Measurements from ENCODE around the gene HPF1. TPM values are rescaled to one million over a fixed set of nuclear protein-coding genes. Genes with fewer than 3 reads are reported as not detected.
"Not testable (repeated sequence)": the region's sequence is repeated elsewhere in the genome, so short reads cannot be mapped to it uniquely, and the experiment has no call there.

The HPF1 gene
- total RNA-seq, 4 donors from 2014 or later = 14.1 to 139 (median 35.1) TPM

DNA sequence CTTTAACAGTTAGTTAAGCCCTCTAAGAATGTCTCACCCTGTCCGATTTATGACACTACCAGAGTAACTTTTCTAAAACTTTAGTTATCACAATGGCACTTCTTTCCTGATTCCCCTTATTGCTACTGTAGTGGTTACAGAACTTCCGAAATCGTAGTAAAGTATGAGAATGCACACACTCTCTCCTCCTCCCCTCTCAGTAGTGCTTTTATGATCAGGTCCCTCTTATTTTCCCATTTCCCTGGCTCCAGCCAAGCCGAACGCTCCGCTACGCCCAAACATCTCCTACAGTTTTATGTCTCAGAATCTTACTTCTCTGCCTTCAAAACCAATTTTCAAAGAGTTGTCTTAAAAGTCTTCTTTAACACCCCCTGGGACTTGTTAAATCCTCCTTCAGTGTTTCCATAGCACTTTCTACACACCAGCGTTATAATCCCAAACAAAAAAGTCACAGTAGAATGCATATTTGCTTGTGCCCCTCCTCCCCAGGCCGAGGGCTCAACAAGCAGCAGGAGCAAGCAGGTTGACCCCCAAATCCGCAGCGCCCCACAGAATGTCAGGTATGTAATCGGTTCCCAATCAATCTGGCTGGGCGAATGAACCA, 671 bp downstream of the HPF1 start:
- no peaks in the 10 kb centered on the region for H3K9me3 ChIP-seq
- in situ Hi-C loops (cut with MboI; ENCODE audit: low pct_ligation_motif_present in 1 of 4, low pct_unique_long_range_greater_than_20kb in 1 of 4, low sequenced_read_pairs in 3 of 4) = loop anchor here (10.0 to 25.0 kb wide), 3 partner anchors 132 to 145 kb away; partner anchors contain the start of genes CLCN3 (in 3 of the 4) and NEK1 (in 3 of the 4)
- peaks cover 9 to 17% (median 14%) of the 10 kb centered on the region in 4 donors for H3K4me1 ChIP-seq
- 0 to 3% methylated on average over 7 to 13 of the region's 13 CpGs for WGBS, 2 donors (ENCODE audit: low coverage in 1 of 2)
- intact Hi-C loops (cut with DNase I; ENCODE audit: low total_unique reads) = loop anchor here (10.0 kb wide), 1 partner anchor 142 kb away; the partner anchor contains the start of gene NEK1
- TF ChIP-seq, protein P1, sequence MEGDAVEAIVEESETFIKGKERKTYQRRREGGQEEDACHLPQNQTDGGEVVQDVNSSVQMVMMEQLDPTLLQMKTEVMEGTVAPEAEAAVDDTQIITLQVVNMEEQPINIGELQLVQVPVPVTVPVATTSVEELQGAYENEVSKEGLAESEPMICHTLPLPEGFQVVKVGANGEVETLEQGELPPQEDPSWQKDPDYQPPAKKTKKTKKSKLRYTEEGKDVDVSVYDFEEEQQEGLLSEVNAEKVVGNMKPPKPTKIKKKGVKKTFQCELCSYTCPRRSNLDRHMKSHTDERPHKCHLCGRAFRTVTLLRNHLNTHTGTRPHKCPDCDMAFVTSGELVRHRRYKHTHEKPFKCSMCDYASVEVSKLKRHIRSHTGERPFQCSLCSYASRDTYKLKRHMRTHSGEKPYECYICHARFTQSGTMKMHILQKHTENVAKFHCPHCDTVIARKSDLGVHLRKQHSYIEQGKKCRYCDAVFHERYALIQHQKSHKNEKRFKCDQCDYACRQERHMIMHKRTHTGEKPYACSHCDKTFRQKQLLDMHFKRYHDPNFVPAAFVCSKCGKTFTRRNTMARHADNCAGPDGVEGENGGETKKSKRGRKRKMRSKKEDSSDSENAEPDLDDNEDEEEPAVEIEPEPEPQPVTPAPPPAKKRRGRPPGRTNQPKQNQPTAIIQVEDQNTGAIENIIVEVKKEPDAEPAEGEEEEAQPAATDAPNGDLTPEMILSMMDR (IDR thresholded peaks at IDR 0.05) = no peak
- TF ChIP-seq POLR2AphosphoS5 (IDR thresholded peaks at IDR 0.05) (no peak), EP300 (IDR thresholded peaks at IDR 0.05; ENCODE audit: low read depth) (no peak), POLR2A (IDR thresholded peaks at IDR 0.05) (no peak)
- peak overlapping the region; percentile 56 to 96 (median 70) for H3K4me3 ChIP-seq
- no peak for DNase-seq
- peaks cover 3% of the 10 kb centered on the region for H3K27me3 ChIP-seq
- H3K27ac ChIP-seq = peak overlapping the region; percentile 78 to 83 (median 80)
- H3K36me3 ChIP-seq = peaks cover 0 to 6% (median 2%) of the 10 kb centered on the region in 4 donors

DNA sequence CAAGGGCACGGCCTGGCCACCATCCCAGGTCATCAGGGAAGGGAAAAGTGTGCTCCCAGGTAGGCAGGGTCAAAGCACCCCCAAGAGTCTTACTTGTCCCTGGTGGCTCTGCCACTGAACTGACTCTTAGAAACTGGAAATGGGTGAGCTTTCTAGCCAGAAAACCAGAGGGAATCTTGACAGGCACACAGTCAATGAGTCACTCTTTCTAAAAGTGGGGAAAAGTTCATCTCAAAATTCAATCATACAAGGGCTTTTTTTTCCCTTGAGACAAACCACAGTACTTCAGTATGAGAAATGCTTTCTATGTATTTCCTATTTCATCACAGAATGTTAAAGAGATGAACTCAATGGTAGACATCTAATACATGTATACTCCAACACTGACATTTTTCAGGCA, 12.5 kb downstream of the HPF1 start:
- no peaks in the 10 kb centered on the region for H3K9me3 ChIP-seq
- TF ChIP-seq EP300 (IDR thresholded peaks at IDR 0.05; ENCODE audit: low read depth) (no peak), POLR2AphosphoS5 (IDR thresholded peaks at IDR 0.05) (no peak), POLR2A (IDR thresholded peaks at IDR 0.05) (no peak)
- TF ChIP-seq, protein P1 (IDR thresholded peaks at IDR 0.05) = no peak
- H3K4me3 ChIP-seq = no peak overlapping the region
- H3K27ac ChIP-seq = no peak overlapping the region
- no peak for DNase-seq
- 100% methylated on average over 1 of the region's 1 CpG; no CpG with 5 or more reads in 1 of the 2 donors for WGBS, 2 donors (ENCODE audit: low coverage in 1 of 2)
- intact Hi-C loops (cut with DNase I; ENCODE audit: low total_unique reads) (no loop called here), in situ Hi-C loops (cut with MboI; ENCODE audit: low pct_ligation_motif_present in 1 of 4, low pct_unique_long_range_greater_than_20kb in 1 of 4, low sequenced_read_pairs in 3 of 4) (no loop called here)
- H3K4me1 ChIP-seq = no peaks in the 10 kb centered on the region
- no peaks in the 10 kb centered on the region for H3K27me3 ChIP-seq
- peaks cover 0 to 10% (median 3%) of the 10 kb centered on the region in 4 donors for H3K36me3 ChIP-seq

DNA sequence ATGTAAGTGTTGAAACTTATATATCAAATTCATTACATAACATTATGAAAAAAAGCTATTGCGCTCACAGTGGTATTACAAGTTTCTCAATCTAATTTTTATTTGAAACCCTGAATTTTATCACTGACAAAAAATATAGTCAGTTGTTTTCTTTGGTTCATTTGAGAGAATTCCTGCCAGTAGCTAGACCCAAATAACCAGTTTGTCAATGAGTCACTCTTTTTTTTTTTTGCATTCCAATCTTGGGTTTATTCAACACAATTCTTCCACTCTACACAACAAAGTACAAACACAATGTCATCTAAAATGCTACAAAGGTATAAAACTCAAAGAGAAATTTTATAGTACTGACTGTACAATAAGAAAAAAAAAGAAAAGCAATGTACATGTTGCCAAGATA, 13.1 kb downstream of the HPF1 start:
- intact Hi-C loops (cut with DNase I; ENCODE audit: low total_unique reads) (no loop called here), in situ Hi-C loops (cut with MboI; ENCODE audit: low pct_ligation_motif_present in 1 of 4, low pct_unique_long_range_greater_than_20kb in 1 of 4, low sequenced_read_pairs in 3 of 4) (no loop called here)
- 92 to 96% methylated on average over 1 of the region's 1 CpG for WGBS, 2 donors (ENCODE audit: low coverage in 1 of 2)
- H3K4me1 ChIP-seq = no peaks in the 10 kb centered on the region
- H3K27ac ChIP-seq = no peak overlapping the region
- H3K4me3 ChIP-seq = no peak overlapping the region
- no peaks in the 10 kb centered on the region for H3K9me3 ChIP-seq
- no peaks in the 10 kb centered on the region for H3K27me3 ChIP-seq
- DNase-seq = no peak
- TF ChIP-seq POLR2A (IDR thresholded peaks at IDR 0.05) (no peak), POLR2AphosphoS5 (IDR thresholded peaks at IDR 0.05) (no peak), EP300 (IDR thresholded peaks at IDR 0.05; ENCODE audit: low read depth) (no peak)
- TF ChIP-seq, protein P1 (IDR thresholded peaks at IDR 0.05) = no peak
- peaks cover 0 to 6% (median 0%) of the 10 kb centered on the region in 4 donors for H3K36me3 ChIP-seq

DNA sequence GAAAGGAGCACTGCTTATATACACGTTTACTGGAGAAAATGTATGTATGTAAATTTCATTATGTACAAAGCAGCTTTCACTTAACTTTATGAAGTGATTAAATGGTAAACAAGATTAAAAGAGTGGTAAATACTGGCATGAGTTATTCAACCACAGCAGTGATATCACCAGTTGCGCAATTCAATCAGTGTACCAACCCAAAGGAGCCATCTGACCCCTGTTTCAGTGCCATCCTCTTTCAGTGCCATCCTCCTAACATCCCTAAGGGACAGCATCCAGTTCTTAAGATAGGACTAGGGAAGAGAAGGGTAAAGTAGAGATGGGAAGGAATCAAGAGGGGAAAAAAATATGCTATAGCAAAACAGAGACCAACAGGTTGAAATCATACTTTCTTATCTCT, 16.2 kb downstream of the HPF1 start:
- DNase-seq = no peak
- in situ Hi-C loops (cut with MboI; ENCODE audit: low pct_ligation_motif_present in 1 of 4, low pct_unique_long_range_greater_than_20kb in 1 of 4, low sequenced_read_pairs in 3 of 4) (no loop called here), intact Hi-C loops (cut with DNase I; ENCODE audit: low total_unique reads) (no loop called here)
- no peak for TF ChIP-seq EP300 (IDR thresholded peaks at IDR 0.05; ENCODE audit: low read depth)
- no peak for TF ChIP-seq POLR2A (IDR thresholded peaks at IDR 0.05)
- TF ChIP-seq, protein P1 (IDR thresholded peaks at IDR 0.05) = no peak
- TF ChIP-seq POLR2AphosphoS5 (IDR thresholded peaks at IDR 0.05) = no peak
- peaks cover 0 to 16% (median 0%) of the 10 kb centered on the region in 4 donors for H3K36me3 ChIP-seq
- H3K9me3 ChIP-seq = no peaks in the 10 kb centered on the region
- no peaks in the 10 kb centered on the region for H3K4me1 ChIP-seq
- 81 to 83% methylated on average over 2 of the region's 2 CpGs for WGBS, 2 donors (ENCODE audit: low coverage in 1 of 2)
- H3K27ac ChIP-seq = no peak overlapping the region
- H3K4me3 ChIP-seq = no peak overlapping the region
- no peaks in the 10 kb centered on the region for H3K27me3 ChIP-seq

DNA sequence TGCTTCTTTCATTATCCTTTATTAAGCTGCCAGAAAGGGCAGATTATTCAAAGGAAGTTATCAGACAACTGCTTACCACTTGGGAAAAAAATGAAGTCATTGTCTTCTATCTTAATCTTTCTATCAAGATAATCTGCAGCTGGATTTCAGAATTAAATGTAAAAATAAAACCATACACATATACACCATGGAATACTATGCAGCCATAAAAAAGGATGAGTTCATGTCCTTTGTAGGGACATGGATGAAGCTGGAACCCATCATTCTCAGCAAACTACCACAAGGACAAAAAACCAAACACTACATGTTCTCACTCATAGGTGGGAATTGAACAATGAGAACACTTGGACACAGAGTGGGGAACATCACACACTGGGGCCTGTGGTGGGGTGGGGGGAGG, 19.1 kb downstream of the HPF1 start:
- peaks cover 0 to 19% (median 0%) of the 10 kb centered on the region in 4 donors for H3K36me3 ChIP-seq
- H3K9me3 ChIP-seq; H3K27me3 ChIP-seq; intact Hi-C loops (cut with DNase I; ENCODE audit: low total_unique reads); DNase-seq; H3K27ac ChIP-seq; in situ Hi-C loops (cut with MboI; ENCODE audit: low pct_ligation_motif_present in 1 of 4, low pct_unique_long_range_greater_than_20kb in 1 of 4, low sequenced_read_pairs in 3 of 4); H3K4me1 ChIP-seq; H3K4me3 ChIP-seq: not testable (repeated sequence)
